GM19395 (cell line): ENCODE results near the gene SART1.

Experiments
- ATAC-seq: cut with Tn5 transposase; IDR thresholded peaks from one replicate; pipeline ENCODE4 v1.9.1; 2021; ENCODE audit warnings: mild to moderate bottlenecking, moderate library complexity; ENCODE audit not compliant: unreplicated experiment

The SART1 gene

GRCh38 chr11:65961267-65962140 is at the start of gene SART1:
TSS of gene SART1 (plus strand) at chr11:65961734. CDS start at chr11:65961781, 47 bp downstream.
- peak; percentile 60 for ATAC-seq

GRCh38 chr11:65912845-65913244 is 48.7 kb upstream of the SART1 start:
- no peak for ATAC-seq

GRCh38 chr11:65915101-65915820 is 46.3 kb upstream of the SART1 start:
- ATAC-seq = no peak

GRCh38 chr11:65915821-65916251 is 45.7 kb upstream of the SART1 start:
- no peak for ATAC-seq

- ATAC-seq = no peak
These were observed 45.1 kb upstream of the SART1 start for GRCh38 chr11:65916391-65916790.

GRCh38 chr11:65917077-65917433 is 44.5 kb upstream of the SART1 start:
- no peak for ATAC-seq

- no peak for ATAC-seq
These were observed 43.9 kb upstream of the SART1 start for GRCh38 chr11:65917434-65918210.

- peak; percentile 55 for ATAC-seq
These were observed 43.1 kb upstream of the SART1 start, which contains the start of gene C11orf68 for GRCh38 chr11:65918211-65919140. TSS of gene C11orf68 (minus strand) at chr11:65919062. CDS start at chr11:65919031, 31 bp downstream.

- ATAC-seq = peak; percentile 82
These were observed 42.4 kb upstream of the SART1 start, which contains the start of gene DRAP1 for GRCh38 chr11:65919141-65919572. TSS of gene DRAP1 (plus strand) at chr11:65919426. CDS start at chr11:65919502, 76 bp downstream.

- ATAC-seq = peak; percentile 39
These were observed 41.8 kb upstream of the SART1 start for GRCh38 chr11:65919573-65920371.

- ATAC-seq = no peak
These were observed 41.1 kb upstream of the SART1 start for GRCh38 chr11:65920372-65920802.

GRCh38 chr11:65921033-65921555 is 40.4 kb upstream of the SART1 start:
- no peak for ATAC-seq

GRCh38 chr11:65921876-65922275 is 39.7 kb upstream of the SART1 start:
- no peak for ATAC-seq

GRCh38 chr11:65922565-65922964 is 39.0 kb upstream of the SART1 start:
- no peak for ATAC-seq

- ATAC-seq = no peak
These were observed 36.1 kb upstream of the SART1 start for GRCh38 chr11:65925397-65925796.

- ATAC-seq = no peak
These were observed 33.6 kb upstream of the SART1 start for GRCh38 chr11:65927904-65928397.

- ATAC-seq = no peak
These were observed 32.9 kb upstream of the SART1 start for GRCh38 chr11:65928667-65929066.

- ATAC-seq = no peak
These were observed 29.6 kb upstream of the SART1 start for GRCh38 chr11:65931773-65932557.
